Measurements from ENCODE around the gene TAF1A.

TAF1A gene

GRCh38 chr1:222529916-222530315 lies 59.8 kb downstream of the TAF1A start:
- no peak for DNase-seq

DNA sequence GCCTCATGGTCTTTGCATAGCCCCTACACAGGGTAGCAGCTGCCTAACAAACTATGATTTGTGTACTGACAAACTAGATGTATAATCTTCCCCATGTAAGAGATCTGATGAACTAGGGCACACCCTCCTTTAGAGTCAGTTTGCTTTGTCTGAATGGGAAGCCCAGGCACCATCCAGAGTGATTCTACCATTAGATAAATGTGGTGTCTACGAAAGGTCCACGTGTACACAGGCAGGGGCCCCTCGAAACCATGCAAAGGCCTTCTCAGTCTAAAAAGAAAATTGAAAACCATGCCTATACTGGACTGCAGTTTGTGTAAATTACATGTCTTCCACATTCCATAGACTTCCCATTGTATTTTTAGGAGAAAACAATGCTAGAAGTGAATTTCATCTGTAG lies 60.6 kb downstream of the TAF1A start:
- no peak for DNase-seq

- no peak for DNase-seq
These were observed 63.8 kb downstream of the TAF1A start for GRCh38 chr1:222525951-222526350.

- no peak for DNase-seq
These were observed 65.9 kb downstream of the TAF1A start for GRCh38 chr1:222523852-222524251.

DNA sequence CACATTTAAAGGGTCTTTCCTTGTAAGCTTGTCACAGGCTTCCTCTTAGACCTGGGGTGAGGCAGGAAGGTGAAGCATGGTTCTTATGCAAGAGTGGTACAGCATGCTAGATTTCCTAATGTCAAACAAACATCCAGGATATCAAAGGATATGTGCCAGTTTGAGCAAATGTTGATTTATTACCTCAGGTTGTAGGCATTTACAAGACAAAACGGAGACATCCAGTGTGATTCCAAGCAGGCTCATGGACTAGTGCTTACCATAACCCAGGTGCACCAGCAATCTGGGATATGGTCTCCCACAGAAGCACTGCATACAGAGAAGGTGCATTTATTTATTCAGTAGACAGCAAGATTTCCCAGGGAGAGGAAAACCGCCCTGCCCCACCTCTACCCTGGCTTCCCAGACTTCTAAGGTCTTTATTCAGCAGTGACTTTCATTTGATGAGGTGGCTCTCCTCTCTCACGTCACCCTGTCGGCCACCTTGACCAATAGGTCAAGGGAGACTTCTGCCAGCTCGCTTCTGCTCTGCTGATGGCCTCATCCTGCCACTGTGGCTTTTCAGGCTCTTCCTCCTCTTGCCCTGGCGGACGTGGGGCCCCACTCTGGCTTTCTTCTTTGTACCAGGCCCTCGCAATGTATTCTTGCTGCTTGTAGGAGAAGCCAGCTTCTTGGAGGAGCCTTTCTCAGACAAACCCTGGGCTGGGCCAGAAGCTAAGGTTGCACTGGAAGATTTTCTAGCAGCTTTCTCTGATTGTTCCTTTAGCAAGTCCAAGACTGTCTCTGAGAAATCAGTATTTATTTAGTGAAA lies 67.4 kb downstream of the TAF1A start:
- DNase-seq, result no peak

DNA sequence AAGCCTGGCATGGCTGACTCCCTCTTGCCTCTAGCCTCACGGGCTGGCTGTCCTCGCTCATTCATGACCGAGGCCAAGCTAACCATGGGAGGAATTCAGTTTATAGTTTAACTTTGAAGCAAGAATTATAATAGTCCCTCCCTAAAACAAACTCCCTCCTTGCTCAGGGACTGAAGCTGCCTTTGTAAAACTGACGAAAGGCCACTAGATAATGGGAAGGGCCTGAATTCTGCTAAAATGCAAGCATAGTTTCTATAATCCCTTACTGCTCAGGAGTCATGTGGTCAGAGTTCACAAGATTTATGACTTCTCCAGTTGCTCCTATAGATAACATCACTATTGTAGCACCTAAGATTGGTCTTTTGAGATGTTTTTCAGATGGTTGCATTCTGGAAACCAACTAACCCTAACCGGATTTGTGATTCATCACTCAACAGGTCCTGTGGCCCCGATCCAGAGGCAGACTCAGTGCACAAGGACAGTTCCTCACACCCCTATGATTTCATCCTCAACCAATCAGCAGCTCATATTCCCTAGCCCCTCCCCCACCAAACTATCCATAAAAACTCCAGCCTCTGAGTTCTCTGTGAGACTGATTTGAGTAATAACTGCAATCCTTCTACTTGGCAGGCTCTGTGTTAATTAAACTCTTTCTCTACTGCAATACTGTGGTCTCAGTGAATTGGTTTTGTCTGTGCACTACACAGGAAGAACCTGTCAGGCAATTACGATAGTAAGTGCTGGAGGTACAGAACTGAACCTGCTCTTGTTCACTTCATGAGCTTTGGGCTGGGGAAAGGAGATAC lies 68.2 kb downstream of the TAF1A start:
- DNase-seq, result no peak
